Right lobe of liver (tissue), 6 donors: ENCODE measurements around the gene MAP1B. TPM values are rescaled to one million over a fixed set of nuclear protein-coding genes. Genes with fewer than 3 reads are reported as not detected.

Source experiments
- ATAC-seq, 4 donors: fragments of 200-7000 bp; cut with Tn5 transposase; one replicate each; pipeline ENCODE4 v1.9.1; 2020; ENCODE audit warnings: mild to moderate bottlenecking in 4 of 4, moderate library complexity in 4 of 4
- DNase-seq, 3 donors: peaks; one replicate each; pipeline ENCODE4 v3.0.0-alpha.2; 2020
- H3K27ac ChIP-seq, 3 donors: fragments of 200-600 bp; one replicate each; pipeline ENCODE4 v1.8.0; 2022
- H3K27me3 ChIP-seq, 2 donors: fragments of 200-600 bp; one replicate each; pipeline ENCODE4 v1.8.0; 2022
- H3K36me3 ChIP-seq, 4 donors: fragments of 200-600 bp; sonication (generic) in 1 of 4; one replicate each; pipeline versions ENCODE4 v1.5.1 to v1.8.0; 2017 to 2022; ENCODE audit warnings: control low read depth in 1 of 4
- H3K4me1 ChIP-seq, 4 donors: fragments of 200-600 bp; sonication (generic) in 1 of 4; one replicate each; pipeline versions ENCODE4 v1.5.1 to v1.8.0; 2017 to 2022; ENCODE audit warnings: control low read depth in 1 of 4
- H3K4me3 ChIP-seq, 3 donors: fragments of 200-600 bp; one replicate each; pipeline ENCODE4 v1.8.0; 2022
- H3K9me3 ChIP-seq, 4 donors: fragments of 200-600 bp; sonication (generic) in 1 of 4; one replicate each; pipeline versions ENCODE4 v1.5.1 to v1.8.0; 2017 to 2022; ENCODE audit warnings: control low read depth in 1 of 4
- CTCF ChIP-seq, 4 donors: fragments of 200-600 bp in 3 of 4; fragments of 450-650 bp in 1 of 4; IDR thresholded peaks; one replicate each; pipeline versions ENCODE4 v1.5.1 to v1.8.0; 2016 to 2022; ENCODE audit warnings: antibody characterized with exemption in 4 of 4, mild to moderate bottlenecking in 2 of 4
- POLR2A ChIP-seq: fragments of 450-650 bp; IDR thresholded peaks from one replicate; pipeline ENCODE4 v1.6.1; 2017; ENCODE audit warnings: antibody characterized with exemption, mild to moderate bottlenecking
- WGBS: methylation state at CpG from one replicate; pipeline ENCODE4 v1.1.6; 2018; ENCODE audit warnings: low coverage, low lambda C conversion rate; ENCODE audit not compliant: insufficient coverage; ENCODE audit errors: missing lambda C conversion rate; 5-methylcytosine and 5-hydroxymethylcytosine counted together
- intact Hi-C, 2 donors: fragments of 100-400 bp; cut with DNase I; formaldehyde crosslinking; loops; one replicate each; pipeline versions ENCODE4 v1.11.2 to v1.14.1; 2022
- total RNA-seq, 6 experiments: library from RNA; depleted of rRNA in 2 of 6; stranded (reverse); fragments of >200 nt in 2 of 6; fragmentation: NEBNext Ultra II Directional in 3 of 6; extraction: Animal tissue kit (Norgen Biotek cat#: 25700) in 3 of 6; gene quantifications; one replicate each; pipeline versions ENCODE4 v1.1.0 to v1.2.4, GENCODE V29; 2016 to 2023
- donor health status: DM: no; HTN: yes; CAD: no.
- donor health status: DM: no; HTN: no; CAD: no.
- donor health status: DM: no; HTN: no; CAD: no.
- donor health status: DM: no; HTN: yes; CAD: no.
- donor health status: DM: no; HTN: yes; CAD: no.

MAP1B gene
- total RNA-seq, 6 experiments from 2014 or later, result 2.4 to 14.0 (median 5.3) TPM

GRCh38 chr5:72071906-72072305, 35.4 kb upstream of the MAP1B start:
- Histone ChIP-seq H3K4me3 (no peak overlapping the region), H3K9me3 (no peaks in the 10 kb centered on the region), H3K27me3 (no peaks in the 10 kb centered on the region), H3K27ac (no peak overlapping the region), H3K36me3 (no peaks in the 10 kb centered on the region), H3K4me1 (no peaks in the 10 kb centered on the region)
- 92% methylated on average over 1 of the region's 1 CpG for WGBS
- intact Hi-C loops, result no loop called here
- ATAC-seq, result no peak
- no peak for TF ChIP-seq CTCF (IDR thresholded peaks at IDR 0.05)
- TF ChIP-seq POLR2A, result no peak
- no peak for DNase-seq

GRCh38 chr5:72074251-72074650, 33.0 kb upstream of the MAP1B start:
- Histone ChIP-seq H3K36me3 (no peaks in the 10 kb centered on the region), H3K4me3 (no peak overlapping the region), H3K27ac (no peak overlapping the region), H3K9me3 (no peaks in the 10 kb centered on the region), H3K27me3 (no peaks in the 10 kb centered on the region), H3K4me1 (no peaks in the 10 kb centered on the region)
- no peak for ATAC-seq
- TF ChIP-seq CTCF (IDR thresholded peaks at IDR 0.05) (no peak), POLR2A (no peak)
- WGBS, result 51% methylated on average over 6 of the region's 6 CpGs
- intact Hi-C loops, result no loop called here
- no peak for DNase-seq

- H3K9me3 ChIP-seq, result no peaks in the 10 kb centered on the region
- no peaks in the 10 kb centered on the region for H3K27me3 ChIP-seq
- DNase-seq, result no peak
- no peaks in the 10 kb centered on the region for H3K4me1 ChIP-seq
- no peaks in the 10 kb centered on the region for H3K36me3 ChIP-seq
- H3K4me3 ChIP-seq, result no peak overlapping the region
- TF ChIP-seq CTCF (IDR thresholded peaks at IDR 0.05), result no peak
- TF ChIP-seq POLR2A, result no peak
- intact Hi-C loops, result no loop called here
- H3K27ac ChIP-seq, result no peak overlapping the region
- 83% methylated on average over 3 of the region's 3 CpGs for WGBS
- no peak for ATAC-seq
These were observed 31.8 kb upstream of the MAP1B start for GRCh38 chr5:72075461-72075860.

- TF ChIP-seq POLR2A, result no peak
- no peak for TF ChIP-seq CTCF (IDR thresholded peaks at IDR 0.05)
- H3K9me3 ChIP-seq, result no peaks in the 10 kb centered on the region
- H3K27me3 ChIP-seq, result no peaks in the 10 kb centered on the region
- H3K4me3 ChIP-seq, result no peak overlapping the region
- no peak for DNase-seq
- no peak overlapping the region for H3K27ac ChIP-seq
- no peaks in the 10 kb centered on the region for H3K36me3 ChIP-seq
- intact Hi-C loops, result no loop called here
- WGBS, result 61% methylated on average over 4 of the region's 4 CpGs
- no peaks in the 10 kb centered on the region for H3K4me1 ChIP-seq
- no peak for ATAC-seq
These were observed 30.5 kb upstream of the MAP1B start for GRCh38 chr5:72076621-72077300.
